Measurements from ENCODE around the gene ILDR2. TPM values are rescaled to one million over a fixed set of nuclear protein-coding genes. Genes with fewer than 3 reads are reported as not detected.
A peak's percentile ranks its signal among the peaks of the same experiment; 100 is the strongest.

The ILDR2 gene
- total RNA-seq, 1 experiment from 2014 or later = not detected

DNA sequence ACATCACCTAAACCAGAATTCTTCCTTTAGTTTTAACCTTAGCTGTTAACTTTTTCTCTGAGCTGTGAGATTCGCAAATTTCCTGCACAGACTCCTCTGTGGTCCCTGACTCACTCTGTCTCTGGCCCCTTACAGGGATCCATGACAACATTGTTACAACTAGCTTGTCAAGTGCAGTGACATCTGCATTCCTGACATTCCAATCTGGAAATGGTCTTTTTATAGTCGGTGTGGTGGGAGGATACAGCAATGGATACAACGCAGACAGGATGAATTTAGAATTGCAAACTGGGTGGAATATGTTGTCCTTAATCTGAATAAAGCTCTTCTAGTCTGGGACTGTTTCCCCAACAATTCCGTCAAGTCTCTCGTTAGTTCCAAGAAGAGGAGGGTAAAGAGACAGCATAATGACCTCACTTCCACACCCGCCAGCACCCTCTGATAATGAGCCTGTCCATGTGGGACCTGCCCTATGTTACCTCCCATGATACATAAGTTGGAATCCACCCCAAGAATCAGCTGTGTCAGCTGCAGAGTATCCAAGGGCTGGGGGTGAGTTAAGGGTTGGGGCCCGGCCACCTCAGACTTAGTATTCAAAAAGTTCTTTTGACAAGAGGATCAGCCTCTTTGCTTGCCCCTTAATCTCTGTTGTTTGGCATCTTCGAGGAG, 49.4 kb downstream of the ILDR2 start:
- ChIA-PET POLR2A (ENCODE audit: low non-redundant PET) (no interaction called here), CTCF (interaction anchor here (0.9 kb wide), 1 partner anchor 133 kb away, joined by 3 read pairs; no protein-coding TSS in a partner anchor)
- DNase-seq (ENCODE audit: low spot score) = peak; percentile 52

GRCh38 chr1:166924823-166925541, 50.4 kb downstream of the ILDR2 start:
- peaks cover 58% of the 10 kb centered on the region for H3K27me3 ChIP-seq (replicated peaks; ENCODE audit: insufficient read depth, low read depth, low read length, poor library complexity)
- TF ChIP-seq, protein P1, sequence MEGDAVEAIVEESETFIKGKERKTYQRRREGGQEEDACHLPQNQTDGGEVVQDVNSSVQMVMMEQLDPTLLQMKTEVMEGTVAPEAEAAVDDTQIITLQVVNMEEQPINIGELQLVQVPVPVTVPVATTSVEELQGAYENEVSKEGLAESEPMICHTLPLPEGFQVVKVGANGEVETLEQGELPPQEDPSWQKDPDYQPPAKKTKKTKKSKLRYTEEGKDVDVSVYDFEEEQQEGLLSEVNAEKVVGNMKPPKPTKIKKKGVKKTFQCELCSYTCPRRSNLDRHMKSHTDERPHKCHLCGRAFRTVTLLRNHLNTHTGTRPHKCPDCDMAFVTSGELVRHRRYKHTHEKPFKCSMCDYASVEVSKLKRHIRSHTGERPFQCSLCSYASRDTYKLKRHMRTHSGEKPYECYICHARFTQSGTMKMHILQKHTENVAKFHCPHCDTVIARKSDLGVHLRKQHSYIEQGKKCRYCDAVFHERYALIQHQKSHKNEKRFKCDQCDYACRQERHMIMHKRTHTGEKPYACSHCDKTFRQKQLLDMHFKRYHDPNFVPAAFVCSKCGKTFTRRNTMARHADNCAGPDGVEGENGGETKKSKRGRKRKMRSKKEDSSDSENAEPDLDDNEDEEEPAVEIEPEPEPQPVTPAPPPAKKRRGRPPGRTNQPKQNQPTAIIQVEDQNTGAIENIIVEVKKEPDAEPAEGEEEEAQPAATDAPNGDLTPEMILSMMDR (conservative IDR thresholded peaks at IDR 0.05; ENCODE audit: low read depth, low read length) = no peak
- TF ChIP-seq EZH2 (IDR thresholded peaks at IDR 0.05; ENCODE audit: borderline replicate concordance, low read depth, low read length, poor library complexity, severe bottlenecking) = no peak
- ChIA-PET CTCF (no interaction called here), POLR2A (ENCODE audit: low non-redundant PET) (no interaction called here)
- intact Hi-C loops (cut with micrococcal nuclease; ENCODE audit: unreplicated experiment) = no loop called here
- H3K4me3 ChIP-seq (ENCODE audit: low read depth, low read length, poor library complexity, severe bottlenecking) = no peak overlapping the region
- no peaks in the 10 kb centered on the region for H3K36me3 ChIP-seq (ENCODE audit: insufficient read depth, low read length, poor library complexity, severe bottlenecking)
- no peak overlapping the region for H3K27ac ChIP-seq (ENCODE audit: low read depth, low read length, poor library complexity, severe bottlenecking)
- no TSS peak for BruUV-seq (replicated peaks)
- no peak for DNase-seq (ENCODE audit: low spot score)
- no peaks in the 10 kb centered on the region for H3K9me3 ChIP-seq (ENCODE audit: low read depth, low read length, poor library complexity, severe bottlenecking)
- H3K4me1 ChIP-seq (ENCODE audit: insufficient read depth, low read length, poor library complexity, severe bottlenecking) = no peaks in the 10 kb centered on the region

More for the DNA sequence above, 49.4 kb downstream of the ILDR2 start:
- no peaks in the 10 kb centered on the region for H3K36me3 ChIP-seq (ENCODE audit: insufficient read depth, low read length, poor library complexity, severe bottlenecking)
- no TSS peak for BruUV-seq (replicated peaks)
- H3K27ac ChIP-seq (ENCODE audit: low read depth, low read length, poor library complexity, severe bottlenecking) = no peak overlapping the region
- no peak overlapping the region for H3K4me3 ChIP-seq (ENCODE audit: low read depth, low read length, poor library complexity, severe bottlenecking)
- peaks cover 58% of the 10 kb centered on the region for H3K27me3 ChIP-seq (replicated peaks; ENCODE audit: insufficient read depth, low read depth, low read length, poor library complexity)
- no peak for TF ChIP-seq EZH2 (IDR thresholded peaks at IDR 0.05; ENCODE audit: borderline replicate concordance, low read depth, low read length, poor library complexity, severe bottlenecking)
- TF ChIP-seq, protein P1 (conservative IDR thresholded peaks at IDR 0.05; ENCODE audit: low read depth, low read length) = no peak
- no peaks in the 10 kb centered on the region for H3K9me3 ChIP-seq (ENCODE audit: low read depth, low read length, poor library complexity, severe bottlenecking)
- intact Hi-C loops (cut with micrococcal nuclease; ENCODE audit: unreplicated experiment) = no loop called here
- no peaks in the 10 kb centered on the region for H3K4me1 ChIP-seq (ENCODE audit: insufficient read depth, low read length, poor library complexity, severe bottlenecking)

DNA sequence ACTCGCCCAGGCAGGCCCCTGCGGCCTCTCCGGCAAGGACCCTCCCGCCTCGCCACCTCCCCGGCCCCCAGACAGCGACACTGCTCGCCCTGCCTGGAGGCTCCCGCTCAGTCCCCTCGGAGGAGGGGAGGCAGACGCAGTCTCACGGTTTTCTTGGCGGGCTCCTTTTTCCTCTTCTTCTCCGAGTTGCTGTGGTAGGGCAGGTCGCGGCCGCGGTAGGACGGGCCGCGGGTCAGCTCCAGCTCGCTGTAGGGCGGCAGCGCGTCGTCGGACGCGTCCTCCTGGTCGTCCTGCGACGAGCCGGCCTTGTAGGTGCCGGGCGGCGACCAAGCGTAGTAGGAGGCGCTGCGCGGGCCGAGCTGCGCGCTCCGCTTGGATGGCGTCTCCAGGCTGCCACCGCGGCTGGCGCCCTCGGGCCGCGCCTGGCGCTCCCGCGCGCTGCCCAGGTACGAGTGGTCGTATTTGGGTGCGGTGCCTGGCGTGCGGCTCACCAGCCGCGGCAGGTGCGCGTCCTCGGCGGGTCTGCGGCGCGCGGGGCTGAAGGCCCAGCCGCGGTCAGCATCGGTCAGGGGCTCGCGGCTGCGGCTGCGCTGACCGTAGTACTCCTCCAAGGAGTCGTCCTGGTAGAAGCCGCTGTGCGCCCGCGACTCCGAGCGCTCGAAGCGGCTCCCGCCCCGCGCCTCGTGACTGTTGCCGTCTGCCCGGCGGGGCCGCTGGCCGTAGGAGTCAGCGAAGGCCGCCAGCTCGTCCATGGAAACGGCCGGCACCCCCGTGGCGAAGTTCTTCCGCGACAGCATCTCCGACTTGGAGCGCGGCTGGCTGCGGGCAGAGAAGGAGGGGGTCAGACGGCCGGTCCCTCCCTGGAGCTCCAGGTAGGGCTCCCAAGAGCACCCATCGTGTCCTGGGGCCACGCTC, 54.5 kb downstream of the ILDR2 start:
- ChIA-PET CTCF (no interaction called here), POLR2A (ENCODE audit: low non-redundant PET) (no interaction called here)
- H3K4me1 ChIP-seq (ENCODE audit: insufficient read depth, low read length, poor library complexity, severe bottlenecking) = no peaks in the 10 kb centered on the region
- H3K9me3 ChIP-seq (ENCODE audit: low read depth, low read length, poor library complexity, severe bottlenecking) = no peaks in the 10 kb centered on the region
- no peak for DNase-seq (ENCODE audit: low spot score)
- intact Hi-C loops (cut with micrococcal nuclease; ENCODE audit: unreplicated experiment) = no loop called here
- TF ChIP-seq, protein P1 (conservative IDR thresholded peaks at IDR 0.05; ENCODE audit: low read depth, low read length) = no peak
- TF ChIP-seq EZH2 (IDR thresholded peaks at IDR 0.05; ENCODE audit: borderline replicate concordance, low read depth, low read length, poor library complexity, severe bottlenecking) = no peak
- peaks cover 76% of the 10 kb centered on the region for H3K27me3 ChIP-seq (replicated peaks; ENCODE audit: insufficient read depth, low read depth, low read length, poor library complexity)
- H3K27ac ChIP-seq (ENCODE audit: low read depth, low read length, poor library complexity, severe bottlenecking) = no peak overlapping the region
- BruUV-seq (replicated peaks) = no TSS peak
- no peak overlapping the region for H3K4me3 ChIP-seq (ENCODE audit: low read depth, low read length, poor library complexity, severe bottlenecking)
- no peaks in the 10 kb centered on the region for H3K36me3 ChIP-seq (ENCODE audit: insufficient read depth, low read length, poor library complexity, severe bottlenecking)

All from A673 (cell line).